ENCODE results near the gene TCEA2. TPM values are rescaled to one million over a fixed set of nuclear protein-coding genes. Genes with fewer than 3 reads are reported as not detected.
A peak's percentile ranks its signal among the peaks of the same experiment; 100 is the strongest.

TCEA2 gene
- total RNA-seq = 10 to 100 TPM; 25.0 to 28.7 (median 28.5) TPM
- total RNA-seq (2013) = 14.3 TPM

- Mint-ChIP-seq H3K36me3 (no peaks in the 10 kb centered on the region), H3K4me1 (peaks cover 33 to 56% of the 10 kb centered on the region in 2 donors), H3K27ac (peak within 1 kb of the TSS in 1 of 2 donors; percentile 87), H3K9me3 (no peaks in the 10 kb centered on the region), H3K4me3 (peak within 1 kb of the TSS; percentile 86), H3K27me3 (ENCODE audit: low read depth in 2 of 2) (no peaks in the 10 kb centered on the region)
- no peaks in the 10 kb centered on the region for H3K27me3 ChIP-seq (ENCODE audit: control insufficient read depth, insufficient read depth, low read length)
- H3K9me3 ChIP-seq (ENCODE audit: control insufficient read depth, insufficient read depth, low read length) = no peaks in the 10 kb centered on the region
- H3K4me3 ChIP-seq (ENCODE audit: low read length) = peak within 1 kb of the TSS; percentile 47
- 12% methylated on average over 85 of the region's 85 CpGs for WGBS (ENCODE audit: insufficient coverage)
- H3K4me1 ChIP-seq (ENCODE audit: control insufficient read depth, insufficient read depth, low read length) = peaks cover 60% of the 10 kb centered on the region
- intact Hi-C loops (cut with micrococcal nuclease) = no loop called here
- TF ChIP-seq CTCF (IDR thresholded peaks at IDR 0.05) = no peak
- no peaks in the 10 kb centered on the region for H3K36me3 ChIP-seq (ENCODE audit: control insufficient read depth, insufficient read depth, low read length)
- DNase-seq (peak; percentile 87 to 96), ATAC-seq (peak; percentile 82 to 92 (median 86))
- peak within 1 kb of the TSS; percentile 6 for H3K27ac ChIP-seq (ENCODE audit: low read length)
Observed at GRCh38 chr20:64062596-64063388, at the start of gene TCEA2. Gene TCEA2 (plus strand): TSS chr20:64063198. CDS start chr20:64063313, 115 bp downstream.

- Histone ChIP-seq H3K4me1 (ENCODE audit: control insufficient read depth, insufficient read depth, low read length) (peaks cover 26% of the 10 kb centered on the region), H3K27me3 (ENCODE audit: control insufficient read depth, insufficient read depth, low read length) (no peaks in the 10 kb centered on the region), H3K27ac (ENCODE audit: low read length) (no peak overlapping the region), H3K9me3 (ENCODE audit: control insufficient read depth, insufficient read depth, low read length) (peaks cover 13% of the 10 kb centered on the region), H3K36me3 (ENCODE audit: control insufficient read depth, insufficient read depth, low read length) (peaks cover 54% of the 10 kb centered on the region), H3K4me3 (ENCODE audit: low read length) (no peak overlapping the region)
- ATAC-seq (no peak), DNase-seq (no peak)
- Mint-ChIP-seq H3K27me3 (ENCODE audit: low read depth in 2 of 2) (no peaks in the 10 kb centered on the region), H3K36me3 (no peaks in the 10 kb centered on the region), H3K4me3 (peak overlapping the region; percentile 9), H3K9me3 (no peaks in the 10 kb centered on the region), H3K27ac (peak overlapping the region in 1 of 2 donors; percentile 31), H3K4me1 (peaks cover 15 to 16% of the 10 kb centered on the region in 2 donors)
- intact Hi-C loops (cut with micrococcal nuclease) = no loop called here
- WGBS (ENCODE audit: insufficient coverage) = 97% methylated on average over 2 of the region's 2 CpGs
- no peak for TF ChIP-seq CTCF (IDR thresholded peaks at IDR 0.05)
Observed at GRCh38 chr20:64015635-64016034, 47.4 kb upstream of the TCEA2 start.

- DNase-seq (no peak), ATAC-seq (no peak)
- TF ChIP-seq CTCF (IDR thresholded peaks at IDR 0.05) = no peak
- H3K36me3 Mint-ChIP-seq = no peaks in the 10 kb centered on the region
- Histone ChIP-seq H3K9me3 (ENCODE audit: control insufficient read depth, insufficient read depth, low read length) (no peaks in the 10 kb centered on the region), H3K4me3 (ENCODE audit: low read length) (no peak overlapping the region), H3K4me1 (ENCODE audit: control insufficient read depth, insufficient read depth, low read length) (no peaks in the 10 kb centered on the region), H3K36me3 (ENCODE audit: control insufficient read depth, insufficient read depth, low read length) (peaks cover 74% of the 10 kb centered on the region), H3K27me3 (ENCODE audit: control insufficient read depth, insufficient read depth, low read length) (no peaks in the 10 kb centered on the region), H3K27ac (ENCODE audit: low read length) (no peak overlapping the region)
- intact Hi-C loops (cut with micrococcal nuclease) = no loop called here
- H3K9me3 Mint-ChIP-seq = no peaks in the 10 kb centered on the region
- 99% methylated on average over 36 of the region's 36 CpGs for WGBS (ENCODE audit: insufficient coverage)
- no peak overlapping the region for H3K4me3 Mint-ChIP-seq
- no peak overlapping the region for H3K27ac Mint-ChIP-seq
- H3K4me1 Mint-ChIP-seq = peaks cover 0 to 6% of the 10 kb centered on the region in 2 donors
- no peaks in the 10 kb centered on the region for H3K27me3 Mint-ChIP-seq (ENCODE audit: low read depth in 2 of 2)
Observed at GRCh38 chr20:64021124-64021975, 41.6 kb upstream of the TCEA2 start.

Data from natural killer cell (primary cell).